ENCODE measurements around the gene PKNOX2.

- TF ChIP-seq FOXP2 (optimal IDR thresholded peaks at IDR 0.05; ENCODE audit: borderline replicate concordance, extremely low read depth, extremely low read length, insufficient read depth) (no peak), TAF1 (IDR thresholded peaks at IDR 0.05; ENCODE audit: borderline replicate concordance, insufficient read depth, low read length) (no peak)
Observed at GRCh38 chr11:125155100-125155444, 9.5 kb upstream of the PKNOX2 start.
